Measurements from ENCODE around the gene FGD4. TPM values are rescaled to one million over a fixed set of nuclear protein-coding genes. Genes with fewer than 3 reads are reported as not detected.

Gene FGD4
- total RNA-seq, 1 donor from 2014 or later = 54.6 TPM

- ATAC-seq = no peak
- DNase-seq (ENCODE audit: low spot score) = no peak
- intact Hi-C loops (cut with DNase I) = no loop called here
Observed at GRCh38 chr12:32400114-32400672, 835 bp downstream of the FGD4 start.

GRCh38 chr12:32400866-32401265 lies 1.5 kb downstream of the FGD4 start:
- intact Hi-C loops (cut with DNase I) = no loop called here

GRCh38 chr12:32402170-32402569 lies 2.8 kb downstream of the FGD4 start:
- intact Hi-C loops (cut with DNase I) = no loop called here
- no peak for ATAC-seq
- no peak for DNase-seq (ENCODE audit: low spot score)

More at GRCh38 chr12:32400866-32401265, 1.5 kb downstream of the FGD4 start:
- ATAC-seq (no peak), DNase-seq (ENCODE audit: low spot score) (no peak)

- intact Hi-C loops (cut with DNase I) = no loop called here
- no peak for DNase-seq (ENCODE audit: low spot score)
Observed at GRCh38 chr12:32402946-32403345, 3.6 kb downstream of the FGD4 start.

GRCh38 chr12:32407795-32408194 lies 8.4 kb downstream of the FGD4 start:
- DNase-seq (ENCODE audit: low spot score) (no peak), ATAC-seq (no peak)
- intact Hi-C loops (cut with DNase I) = no loop called here

More at GRCh38 chr12:32402946-32403345, 3.6 kb downstream of the FGD4 start:
- ATAC-seq = no peak

GRCh38 chr12:32413412-32413811 lies 14.1 kb downstream of the FGD4 start:
- intact Hi-C loops (cut with DNase I) = no loop called here
- ATAC-seq (no peak), DNase-seq (ENCODE audit: low spot score) (no peak)

- DNase-seq (ENCODE audit: low spot score) = no peak
- ATAC-seq = no peak
- intact Hi-C loops (cut with DNase I) = no loop called here
Observed at GRCh38 chr12:32418221-32418620, 18.9 kb downstream of the FGD4 start.

- DNase-seq (ENCODE audit: low spot score) (no peak), ATAC-seq (no peak)
- intact Hi-C loops (cut with DNase I) = no loop called here
Observed at GRCh38 chr12:32418903-32419519, 19.7 kb downstream of the FGD4 start.

- DNase-seq (ENCODE audit: low spot score) = no peak
- ATAC-seq = peak; percentile 45
- intact Hi-C loops (cut with DNase I) = no loop called here
Observed at GRCh38 chr12:32419520-32419960, 20.2 kb downstream of the FGD4 start.

GRCh38 chr12:32420356-32420755 lies 21.0 kb downstream of the FGD4 start:
- ATAC-seq (no peak), DNase-seq (ENCODE audit: low spot score) (no peak)
- intact Hi-C loops (cut with DNase I) = no loop called here

GRCh38 chr12:32423559-32423958 lies 24.2 kb downstream of the FGD4 start:
- DNase-seq (ENCODE audit: low spot score) (no peak), ATAC-seq (no peak)
- intact Hi-C loops (cut with DNase I) = no loop called here

GRCh38 chr12:32431025-32431424 lies 31.7 kb downstream of the FGD4 start:
- DNase-seq (ENCODE audit: low spot score) (no peak), ATAC-seq (no peak)
- intact Hi-C loops (cut with DNase I) = no loop called here

GRCh38 chr12:32435921-32436705 lies 36.8 kb downstream of the FGD4 start:
- intact Hi-C loops (cut with DNase I) = no loop called here
- ATAC-seq (no peak), DNase-seq (ENCODE audit: low spot score) (no peak)

GRCh38 chr12:32437095-32437515 lies 37.7 kb downstream of the FGD4 start:
- no peak for ATAC-seq
- intact Hi-C loops (cut with DNase I) = no loop called here
- DNase-seq (ENCODE audit: low spot score) = no peak

- ATAC-seq (no peak), DNase-seq (ENCODE audit: low spot score) (no peak)
- intact Hi-C loops (cut with DNase I) = no loop called here
Observed at GRCh38 chr12:32440120-32440865, 40.9 kb downstream of the FGD4 start.

GRCh38 chr12:32443491-32443890 lies 44.1 kb downstream of the FGD4 start:
- ATAC-seq (no peak), DNase-seq (ENCODE audit: low spot score) (no peak)
- intact Hi-C loops (cut with DNase I) = no loop called here

- intact Hi-C loops (cut with DNase I) = no loop called here
- no peak for DNase-seq (ENCODE audit: low spot score)
- ATAC-seq = no peak
Observed at GRCh38 chr12:32444895-32445294, 45.5 kb downstream of the FGD4 start.

GRCh38 chr12:32445356-32445755 lies 46.0 kb downstream of the FGD4 start:
- DNase-seq (ENCODE audit: low spot score) (no peak), ATAC-seq (no peak)
- intact Hi-C loops (cut with DNase I) = no loop called here

- DNase-seq (ENCODE audit: low spot score) (no peak), ATAC-seq (no peak)
Observed at GRCh38 chr12:32446316-32447119, 47.2 kb downstream of the FGD4 start.

More at GRCh38 chr12:32446316-32447119, 47.2 kb downstream of the FGD4 start:
- intact Hi-C loops (cut with DNase I) = no loop called here

Data from sciatic nerve (tissue), 2 donors.